Neural progenitor cell (in vitro differentiated cells): Measurements from ENCODE around the gene IDE. TPM values are rescaled to one million over a fixed set of nuclear protein-coding genes. Genes with fewer than 3 reads are reported as not detected.
"Not testable (repeated sequence)": the region's sequence is repeated elsewhere in the genome, so short reads cannot be mapped to it uniquely, and the experiment has no call there.

Source experiments
- DNase-seq: peaks from one replicate; pipeline ENCODE4 v3.0.0-alpha.2; 2016; ENCODE audit warnings: low spot score
- H2AFZ ChIP-seq: fragments of 200-600 bp; sonication (generic); replicated peaks from 2 replicates; pipeline ENCODE4 v1.6.1; 2016; ENCODE audit warnings: antibody characterized with exemption
- H3F3A ChIP-seq: fragments of 200-600 bp; sonication (generic); 2 replicates; pipeline ENCODE4 v1.6.1; 2016; ENCODE audit warnings: antibody characterized with exemption, low read depth
- H3K27ac ChIP-seq: fragments of 200-600 bp; sonication (generic); 2 replicates; pipeline ENCODE4 v1.5.1; 2016; ENCODE audit warnings: mild to moderate bottlenecking
- H3K27me3 ChIP-seq: fragments of 200-600 bp; sonication (generic); 2 replicates; pipeline ENCODE4 v1.6.1; 2016; ENCODE audit warnings: mild to moderate bottlenecking, moderate library complexity
- H3K36me3 ChIP-seq: fragments of 200-600 bp; sonication (generic); 2 replicates; pipeline ENCODE4 v1.5.1; 2016
- H3K4me1 ChIP-seq: fragments of 200-600 bp; sonication (generic); 2 replicates; pipeline ENCODE4 v1.6.1; 2016; ENCODE audit warnings: mixed run types
- H3K4me2 ChIP-seq: fragments of 200-600 bp; sonication (generic); 2 replicates; pipeline ENCODE4 v1.6.1; 2016
- H3K4me3 ChIP-seq: fragments of 200-600 bp; sonication (generic); 2 replicates; pipeline ENCODE4 v1.5.1; 2016
- H3K79me2 ChIP-seq: fragments of 200-600 bp; sonication (generic); 2 replicates; pipeline ENCODE4 v1.6.1; 2016; ENCODE audit warnings: low read depth
- H3K9ac ChIP-seq: fragments of 200-600 bp; sonication (generic); 2 replicates; pipeline ENCODE4 v1.6.1; 2016
- H3K9me3 ChIP-seq: fragments of 200-600 bp; sonication (generic); 2 replicates; pipeline ENCODE4 v1.5.1; 2016; ENCODE audit warnings: low read depth
- H4K20me1 ChIP-seq: fragments of 200-600 bp; sonication (generic); 2 replicates; pipeline ENCODE4 v1.6.1; 2016; ENCODE audit warnings: low read depth
- H3K27ac Mint-ChIP-seq: 3 replicates; pipeline ENCODE4 v1.8.0; 2021; ENCODE audit warnings: mixed read lengths
- H3K27me3 Mint-ChIP-seq: 2 replicates; pipeline ENCODE4 v1.8.0; 2022; ENCODE audit warnings: low read depth, mild to moderate bottlenecking, inconsistent platforms, moderate library complexity, mixed read lengths; ENCODE audit not compliant: insufficient read depth
- H3K36me3 Mint-ChIP-seq: 3 replicates; pipeline ENCODE4 v1.8.0; 2021; ENCODE audit warnings: mixed read lengths
- H3K4me1 Mint-ChIP-seq: 3 replicates; pipeline ENCODE4 v1.8.0; 2021; ENCODE audit warnings: mixed read lengths
- H3K4me3 Mint-ChIP-seq: 3 replicates; pipeline ENCODE4 v1.8.0; 2021; ENCODE audit warnings: mild to moderate bottlenecking, moderate library complexity, mixed read lengths
- H3K9me3 Mint-ChIP-seq: 3 replicates; pipeline ENCODE4 v1.8.0; 2020; ENCODE audit warnings: mixed read lengths
- EZH2 ChIP-seq: fragments of 200-600 bp; sonication (generic); IDR thresholded peaks from 2 replicates; pipeline ENCODE4 v1.6.1; 2017; ENCODE audit warnings: antibody characterized with exemption, mild to moderate bottlenecking, moderate library complexity
- EZH2phosphoT487 ChIP-seq: fragments of 200-600 bp; sonication (generic); IDR thresholded peaks from 2 replicates; pipeline ENCODE4 v1.6.1; 2017; ENCODE audit warnings: antibody characterized with exemption
- total RNA-seq: library from RNA; depleted of rRNA; stranded (reverse); fragments of >200 nt; gene quantifications from 2 replicates; pipeline ENCODE4 v1.2.3, GENCODE V29; 2015; ENCODE audit warnings: low replicate concordance
- TF ChIP-seq, protein P1 (sequence below): fragments of 200-600 bp; sonication (generic); IDR thresholded peaks from 2 replicates; pipeline ENCODE4 v1.5.1; 2017; ENCODE audit warnings: antibody characterized with exemption, mild to moderate bottlenecking

IDE gene
- total RNA-seq, 1 donor from 2014 or later = 44.8 TPM

- no peaks in the 10 kb centered on the region for H3K4me1 Mint-ChIP-seq
- H3K36me3 ChIP-seq = no peaks in the 10 kb centered on the region
Measured at GRCh38 chr10:92470026-92470425, 103.9 kb downstream of the IDE start.

DNA sequence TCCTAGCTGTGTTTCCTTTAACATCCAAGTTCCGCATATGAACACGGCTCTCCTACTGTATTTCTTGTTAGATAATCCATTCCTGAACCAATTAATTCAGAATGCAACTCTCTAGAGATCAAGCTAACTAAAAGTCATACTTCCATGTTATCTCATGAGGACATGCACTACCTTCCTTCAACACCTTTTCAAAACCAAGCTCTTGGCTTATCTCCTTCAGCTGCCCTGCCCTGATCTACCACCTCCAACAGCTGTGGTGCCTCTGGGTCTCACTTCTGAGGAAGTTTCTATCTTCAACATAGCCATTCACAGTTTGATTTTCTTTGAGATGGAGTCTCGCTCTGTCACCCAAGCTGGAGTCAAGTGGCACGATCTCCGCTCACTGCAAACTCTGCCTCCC, 109.5 kb downstream of the IDE start:
- no peak overlapping the region for H3K4me2 ChIP-seq
- no peaks in the 10 kb centered on the region for H3K9me3 Mint-ChIP-seq
- TF ChIP-seq EZH2 (no peak), EZH2phosphoT487 (no peak)
- TF ChIP-seq, protein P1, sequence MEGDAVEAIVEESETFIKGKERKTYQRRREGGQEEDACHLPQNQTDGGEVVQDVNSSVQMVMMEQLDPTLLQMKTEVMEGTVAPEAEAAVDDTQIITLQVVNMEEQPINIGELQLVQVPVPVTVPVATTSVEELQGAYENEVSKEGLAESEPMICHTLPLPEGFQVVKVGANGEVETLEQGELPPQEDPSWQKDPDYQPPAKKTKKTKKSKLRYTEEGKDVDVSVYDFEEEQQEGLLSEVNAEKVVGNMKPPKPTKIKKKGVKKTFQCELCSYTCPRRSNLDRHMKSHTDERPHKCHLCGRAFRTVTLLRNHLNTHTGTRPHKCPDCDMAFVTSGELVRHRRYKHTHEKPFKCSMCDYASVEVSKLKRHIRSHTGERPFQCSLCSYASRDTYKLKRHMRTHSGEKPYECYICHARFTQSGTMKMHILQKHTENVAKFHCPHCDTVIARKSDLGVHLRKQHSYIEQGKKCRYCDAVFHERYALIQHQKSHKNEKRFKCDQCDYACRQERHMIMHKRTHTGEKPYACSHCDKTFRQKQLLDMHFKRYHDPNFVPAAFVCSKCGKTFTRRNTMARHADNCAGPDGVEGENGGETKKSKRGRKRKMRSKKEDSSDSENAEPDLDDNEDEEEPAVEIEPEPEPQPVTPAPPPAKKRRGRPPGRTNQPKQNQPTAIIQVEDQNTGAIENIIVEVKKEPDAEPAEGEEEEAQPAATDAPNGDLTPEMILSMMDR = no peak
- no peaks in the 10 kb centered on the region for H3K9me3 ChIP-seq
- peaks cover 3% of the 10 kb centered on the region for H3K36me3 ChIP-seq
- no peak overlapping the region for H2AFZ ChIP-seq
- H3K4me3 ChIP-seq = no peak overlapping the region
- no peaks in the 10 kb centered on the region for H3K4me1 Mint-ChIP-seq
- H3K27ac ChIP-seq = no peak overlapping the region
- no peaks in the 10 kb centered on the region for H3K79me2 ChIP-seq
- no peaks in the 10 kb centered on the region for H4K20me1 ChIP-seq
- DNase-seq = no peak
- no peak overlapping the region for H3K9ac ChIP-seq
- no peaks in the 10 kb centered on the region for H3K27me3 ChIP-seq
- peaks cover 3% of the 10 kb centered on the region for H3K27me3 Mint-ChIP-seq
- no peaks in the 10 kb centered on the region for H3K4me1 ChIP-seq
- no peak overlapping the region for H3K27ac Mint-ChIP-seq
- no peaks in the 10 kb centered on the region for H3F3A ChIP-seq
- peaks cover 36% of the 10 kb centered on the region for H3K36me3 Mint-ChIP-seq
- no peak overlapping the region for H3K4me3 Mint-ChIP-seq

More at GRCh38 chr10:92470026-92470425, 103.9 kb downstream of the IDE start:
- Histone ChIP-seq H2AFZ (no peak overlapping the region), H4K20me1 (no peaks in the 10 kb centered on the region), H3K9me3 (no peaks in the 10 kb centered on the region), H3K9ac (no peak overlapping the region), H3K4me2 (no peak overlapping the region), H3F3A (no peaks in the 10 kb centered on the region), H3K79me2 (no peaks in the 10 kb centered on the region), H3K4me1 (no peaks in the 10 kb centered on the region), H3K4me3 (no peak overlapping the region), H3K27me3 (no peaks in the 10 kb centered on the region), H3K27ac (no peak overlapping the region)
- Mint-ChIP-seq H3K27ac (no peak overlapping the region), H3K9me3 (no peaks in the 10 kb centered on the region), H3K36me3 (peaks cover 17% of the 10 kb centered on the region), H3K4me3 (no peak overlapping the region), H3K27me3 (peaks cover 2% of the 10 kb centered on the region)
- no peak for DNase-seq
- TF ChIP-seq, protein P1 = no peak
- TF ChIP-seq EZH2phosphoT487 (no peak), EZH2 (no peak)

DNA sequence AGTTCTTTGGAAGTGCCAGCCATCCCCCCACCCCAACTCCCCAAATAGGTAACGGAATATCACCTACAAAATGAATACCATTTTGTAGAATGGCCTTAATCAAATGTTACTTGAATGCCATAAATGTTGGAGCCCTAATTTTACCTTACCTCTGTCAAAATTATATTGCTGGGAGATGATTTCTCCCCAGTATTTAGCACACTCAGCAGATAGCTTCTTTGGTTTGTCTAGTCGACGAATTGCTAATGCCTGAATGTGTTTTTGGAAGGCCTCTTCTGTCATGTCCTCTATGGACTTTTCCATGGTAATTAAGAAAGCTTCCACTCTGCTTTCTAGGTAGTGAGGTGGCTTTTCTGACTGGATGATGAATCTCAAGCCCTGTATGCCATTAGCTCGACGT, 110.3 kb downstream of the IDE start:
- H3K9me3 ChIP-seq = no peaks in the 10 kb centered on the region
- no peak overlapping the region for H3K4me2 ChIP-seq
- no peaks in the 10 kb centered on the region for H3K27me3 ChIP-seq
- no peak overlapping the region for H3K27ac Mint-ChIP-seq
- DNase-seq = no peak
- no peak overlapping the region for H3K4me3 Mint-ChIP-seq
- no peaks in the 10 kb centered on the region for H3K4me1 Mint-ChIP-seq
- H3K9me3 Mint-ChIP-seq = no peaks in the 10 kb centered on the region
- H2AFZ ChIP-seq = no peak overlapping the region
- H3F3A ChIP-seq = no peaks in the 10 kb centered on the region
- H4K20me1 ChIP-seq = no peaks in the 10 kb centered on the region
- H3K27ac ChIP-seq = no peak overlapping the region
- no peak overlapping the region for H3K4me3 ChIP-seq
- peaks cover 3% of the 10 kb centered on the region for H3K36me3 ChIP-seq
- H3K9ac ChIP-seq = no peak overlapping the region
- H3K27me3 Mint-ChIP-seq = peaks cover 3% of the 10 kb centered on the region
- no peaks in the 10 kb centered on the region for H3K79me2 ChIP-seq
- H3K4me1 ChIP-seq = no peaks in the 10 kb centered on the region
- TF ChIP-seq, protein P1 = no peak
- no peak for TF ChIP-seq EZH2phosphoT487
- no peak for TF ChIP-seq EZH2
- peaks cover 33% of the 10 kb centered on the region for H3K36me3 Mint-ChIP-seq

DNA sequence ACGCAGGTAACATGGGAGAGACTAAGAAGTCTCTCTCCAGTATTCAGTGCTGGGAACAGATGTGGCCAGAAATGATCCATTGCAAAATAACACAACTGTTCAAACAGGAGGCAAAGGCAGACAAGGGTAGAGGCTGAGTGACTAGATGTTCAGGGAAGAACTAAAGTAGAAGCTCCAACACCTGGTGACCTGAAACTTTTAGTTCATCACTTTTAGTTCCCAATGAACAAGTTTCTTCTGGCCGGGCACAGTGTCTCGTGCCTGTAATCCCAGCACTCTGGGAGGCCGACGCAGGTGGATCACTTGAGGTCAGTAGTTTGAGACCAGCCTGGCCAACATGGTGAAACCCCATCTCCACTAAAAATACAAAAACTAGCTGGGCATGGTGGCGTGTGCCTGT, 118.9 kb downstream of the IDE start:
- not testable (repeated sequence) for H4K20me1 ChIP-seq, H3F3A ChIP-seq, H3K36me3 ChIP-seq, H3K4me3 Mint-ChIP-seq, H3K9ac ChIP-seq, H3K79me2 ChIP-seq, H3K27ac ChIP-seq, H3K9me3 ChIP-seq, H3K27ac Mint-ChIP-seq, H2AFZ ChIP-seq, DNase-seq, H3K9me3 Mint-ChIP-seq, H3K27me3 ChIP-seq, H3K4me3 ChIP-seq, H3K27me3 Mint-ChIP-seq, H3K4me2 ChIP-seq, H3K4me1 Mint-ChIP-seq, H3K4me1 ChIP-seq
- H3K36me3 Mint-ChIP-seq = peaks cover 12% of the 10 kb centered on the region
